Mucosa of stomach (tissue), 1 donor: ENCODE results near the gene TSACC.

Experiments
- H3K27me3 ChIP-seq: one replicate; pipeline ENCODE4 v1.7.0; 2013; ENCODE audit warnings: mild to moderate bottlenecking, low read length; ENCODE audit not compliant: control insufficient read depth, insufficient read depth
- H3K36me3 ChIP-seq: one replicate; pipeline ENCODE4 v1.7.0; 2013; ENCODE audit warnings: low read length; ENCODE audit not compliant: control insufficient read depth, insufficient read depth
- H3K4me1 ChIP-seq: one replicate; pipeline ENCODE4 v1.7.0; 2013; ENCODE audit warnings: mild to moderate bottlenecking, low read length; ENCODE audit not compliant: control insufficient read depth, insufficient read depth
- H3K4me3 ChIP-seq: one replicate; pipeline ENCODE4 v1.7.0; 2013; ENCODE audit warnings: low read length
- H3K9ac ChIP-seq: one replicate; pipeline ENCODE4 v1.7.0; 2013; ENCODE audit warnings: mild to moderate bottlenecking, low read length, moderate library complexity
- H3K9me3 ChIP-seq: one replicate; pipeline ENCODE4 v1.7.0; 2013; ENCODE audit warnings: mild to moderate bottlenecking, low read length, moderate library complexity; ENCODE audit not compliant: control insufficient read depth
- donor health status: Pancreatic carcinoma.

TSACC gene

DNA sequence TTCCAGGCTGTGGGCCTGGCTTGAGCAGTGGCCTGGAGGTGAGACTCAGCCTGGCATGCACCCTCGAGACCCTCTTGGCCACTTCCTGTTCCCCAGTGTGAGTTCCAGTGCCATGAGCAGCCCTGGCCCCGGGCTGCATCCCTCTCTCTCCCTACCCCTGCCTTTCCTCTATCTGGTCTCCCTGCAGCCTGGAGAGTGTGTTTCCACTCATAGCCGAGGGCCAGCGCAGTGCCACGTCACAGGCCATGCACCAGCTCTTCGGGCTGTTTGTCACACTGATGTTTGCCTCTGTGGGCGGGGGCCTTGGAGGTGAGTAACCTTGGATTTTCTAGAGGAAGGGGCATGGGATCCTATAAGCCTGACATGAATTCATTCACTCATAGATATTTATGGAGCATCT lies 44.2 kb downstream of the TSACC start:
- no peaks in the 10 kb centered on the region for H3K36me3 ChIP-seq
- H3K27me3 ChIP-seq = peaks cover 18% of the 10 kb centered on the region
- H3K4me1 ChIP-seq = peaks cover 7% of the 10 kb centered on the region
- no peak overlapping the region for H3K4me3 ChIP-seq
- H3K9me3 ChIP-seq = no peaks in the 10 kb centered on the region
- no peak overlapping the region for H3K9ac ChIP-seq

DNA sequence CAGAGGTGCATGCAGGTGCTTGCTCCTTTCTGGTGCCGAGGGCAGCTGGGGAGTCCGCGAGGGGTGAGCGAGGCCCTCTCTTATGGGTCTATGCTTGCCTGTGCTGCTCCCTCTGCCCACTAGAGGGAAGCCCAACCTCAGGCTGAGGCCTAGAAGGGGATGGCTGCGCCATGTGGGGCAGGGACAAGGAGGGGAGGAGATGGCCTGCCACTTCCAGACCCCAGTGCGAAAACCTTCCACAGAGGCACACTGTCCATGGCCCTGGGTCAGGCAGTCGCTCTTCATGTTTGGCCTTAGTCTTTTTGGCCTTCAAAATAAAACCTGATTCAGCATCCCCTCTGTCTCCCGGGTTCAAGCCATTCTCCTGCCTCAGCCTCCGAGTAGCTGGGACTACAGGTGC lies 44.7 kb downstream of the TSACC start:
- Histone ChIP-seq H3K4me1 (peaks cover 7% of the 10 kb centered on the region), H3K36me3 (no peaks in the 10 kb centered on the region), H3K27me3 (peaks cover 23% of the 10 kb centered on the region), H3K4me3 (no peak overlapping the region), H3K9me3 (no peaks in the 10 kb centered on the region), H3K9ac (no peak overlapping the region)

DNA sequence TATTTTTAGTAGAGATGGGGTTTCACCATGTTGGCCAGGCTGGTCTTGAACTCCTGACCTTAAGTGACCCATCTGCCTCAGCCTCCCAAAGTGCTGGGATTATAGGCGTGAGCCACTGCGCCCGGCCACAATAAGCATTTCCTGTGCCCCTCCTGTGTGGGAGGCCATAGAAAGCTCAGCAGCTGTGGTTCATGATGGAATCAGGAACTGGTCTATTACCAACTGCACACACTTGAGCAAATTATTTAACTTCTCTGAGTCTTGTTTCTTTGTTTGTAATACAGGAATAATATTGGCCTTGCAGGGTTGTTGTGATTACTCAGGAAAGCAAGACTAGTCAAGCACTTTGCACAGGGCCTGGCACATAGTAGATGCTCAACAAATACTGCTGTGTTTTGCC lies 45.7 kb downstream of the TSACC start:
- no peak overlapping the region for H3K4me3 ChIP-seq
- peaks cover 31% of the 10 kb centered on the region for H3K27me3 ChIP-seq
- no peaks in the 10 kb centered on the region for H3K36me3 ChIP-seq
- no peaks in the 10 kb centered on the region for H3K9me3 ChIP-seq
- no peak overlapping the region for H3K9ac ChIP-seq
- H3K4me1 ChIP-seq = peaks cover 7% of the 10 kb centered on the region

DNA sequence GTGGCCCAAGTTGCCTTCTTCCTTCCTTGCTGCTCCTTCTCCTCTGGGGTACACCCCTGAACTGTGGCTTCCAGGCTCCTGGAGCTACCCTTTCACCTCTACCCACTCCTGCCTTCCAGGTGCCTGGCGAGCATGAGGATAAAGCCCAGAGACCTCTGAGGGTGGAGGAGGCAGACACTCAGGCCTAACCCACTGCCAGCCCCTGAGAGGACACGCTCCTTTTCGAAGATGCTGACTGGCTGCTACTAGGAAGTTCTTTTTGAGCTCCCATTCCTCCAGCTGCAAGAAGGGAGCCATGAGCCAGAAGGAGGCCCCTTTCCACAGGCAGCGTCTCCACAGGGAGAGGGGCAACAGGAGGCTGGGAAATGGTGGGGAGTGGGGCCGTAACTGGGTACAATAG lies 46.3 kb downstream of the TSACC start:
- Histone ChIP-seq H3K27me3 (peaks cover 38% of the 10 kb centered on the region), H3K9ac (no peak overlapping the region), H3K9me3 (no peaks in the 10 kb centered on the region), H3K36me3 (no peaks in the 10 kb centered on the region), H3K4me3 (no peak overlapping the region), H3K4me1 (peaks cover 3% of the 10 kb centered on the region)

DNA sequence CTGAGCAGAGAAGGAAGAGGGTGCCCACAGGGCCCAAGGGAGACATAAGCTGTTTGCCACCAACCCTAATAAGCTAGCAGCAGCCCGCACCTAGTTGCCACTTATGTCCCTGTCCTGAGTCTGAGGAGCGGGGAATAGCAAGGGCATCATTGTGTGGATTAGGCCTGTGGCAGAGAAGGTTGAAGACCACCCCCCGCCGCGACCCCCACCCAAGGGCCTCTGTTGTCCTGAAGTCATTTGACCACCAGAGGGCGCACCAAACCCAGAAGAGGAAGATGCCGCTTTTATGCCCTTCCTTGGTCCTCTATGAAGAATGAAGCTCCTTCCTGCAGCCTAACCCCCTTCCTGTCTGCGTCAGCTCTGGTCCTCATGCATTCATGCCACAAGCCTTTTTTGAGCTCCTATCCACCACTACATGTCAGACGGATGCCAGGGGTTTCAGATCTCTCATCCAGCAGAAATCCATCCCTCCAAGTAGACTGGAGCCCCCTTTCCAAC lies 47.3 kb downstream of the TSACC start:
- no peaks in the 10 kb centered on the region for H3K36me3 ChIP-seq
- no peak overlapping the region for H3K4me3 ChIP-seq
- H3K9ac ChIP-seq = no peak overlapping the region
- no peaks in the 10 kb centered on the region for H3K4me1 ChIP-seq
- no peaks in the 10 kb centered on the region for H3K9me3 ChIP-seq
- peaks cover 47% of the 10 kb centered on the region for H3K27me3 ChIP-seq

DNA sequence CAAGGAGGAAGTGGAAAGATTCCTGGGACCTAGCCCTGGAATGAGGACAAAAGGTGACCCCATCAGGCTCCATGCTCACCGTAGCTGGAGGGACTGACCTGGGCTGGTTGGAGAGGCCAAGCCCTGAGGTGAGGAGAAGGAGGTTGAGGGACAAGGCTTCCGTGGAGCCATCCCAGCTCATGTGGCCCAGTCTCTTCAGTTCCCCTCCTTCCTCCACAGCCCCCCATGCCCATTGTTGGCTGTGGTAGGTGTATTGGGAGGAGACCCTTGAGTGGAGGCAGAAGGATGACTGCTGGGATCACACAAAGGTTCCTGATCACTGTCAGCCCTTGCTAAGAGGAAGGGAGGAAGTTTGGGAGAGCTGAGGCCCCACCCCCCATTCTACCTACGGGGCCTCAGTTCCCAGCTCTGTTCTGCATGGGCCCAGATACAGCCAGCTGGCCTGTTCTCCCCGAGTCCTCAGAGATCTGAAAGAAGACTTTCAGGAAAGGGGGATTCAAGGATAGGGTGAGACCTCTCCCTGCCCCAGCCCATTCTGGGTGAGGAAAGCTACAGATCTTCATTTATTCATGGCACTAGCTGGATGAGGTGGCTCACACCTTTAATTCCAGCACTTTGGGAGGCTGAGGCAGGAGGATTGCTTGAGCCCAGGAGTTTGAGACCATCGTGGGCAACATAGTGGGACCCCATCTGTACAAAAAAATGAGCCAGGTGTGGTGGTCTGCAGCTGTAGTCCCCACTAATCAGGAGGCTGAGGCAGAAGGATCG lies 48.0 kb downstream of the TSACC start:
- H3K9me3 ChIP-seq = no peaks in the 10 kb centered on the region
- no peaks in the 10 kb centered on the region for H3K4me1 ChIP-seq
- H3K4me3 ChIP-seq = no peak overlapping the region
- H3K27me3 ChIP-seq = peaks cover 54% of the 10 kb centered on the region
- H3K36me3 ChIP-seq = no peaks in the 10 kb centered on the region
- H3K9ac ChIP-seq = no peak overlapping the region

DNA sequence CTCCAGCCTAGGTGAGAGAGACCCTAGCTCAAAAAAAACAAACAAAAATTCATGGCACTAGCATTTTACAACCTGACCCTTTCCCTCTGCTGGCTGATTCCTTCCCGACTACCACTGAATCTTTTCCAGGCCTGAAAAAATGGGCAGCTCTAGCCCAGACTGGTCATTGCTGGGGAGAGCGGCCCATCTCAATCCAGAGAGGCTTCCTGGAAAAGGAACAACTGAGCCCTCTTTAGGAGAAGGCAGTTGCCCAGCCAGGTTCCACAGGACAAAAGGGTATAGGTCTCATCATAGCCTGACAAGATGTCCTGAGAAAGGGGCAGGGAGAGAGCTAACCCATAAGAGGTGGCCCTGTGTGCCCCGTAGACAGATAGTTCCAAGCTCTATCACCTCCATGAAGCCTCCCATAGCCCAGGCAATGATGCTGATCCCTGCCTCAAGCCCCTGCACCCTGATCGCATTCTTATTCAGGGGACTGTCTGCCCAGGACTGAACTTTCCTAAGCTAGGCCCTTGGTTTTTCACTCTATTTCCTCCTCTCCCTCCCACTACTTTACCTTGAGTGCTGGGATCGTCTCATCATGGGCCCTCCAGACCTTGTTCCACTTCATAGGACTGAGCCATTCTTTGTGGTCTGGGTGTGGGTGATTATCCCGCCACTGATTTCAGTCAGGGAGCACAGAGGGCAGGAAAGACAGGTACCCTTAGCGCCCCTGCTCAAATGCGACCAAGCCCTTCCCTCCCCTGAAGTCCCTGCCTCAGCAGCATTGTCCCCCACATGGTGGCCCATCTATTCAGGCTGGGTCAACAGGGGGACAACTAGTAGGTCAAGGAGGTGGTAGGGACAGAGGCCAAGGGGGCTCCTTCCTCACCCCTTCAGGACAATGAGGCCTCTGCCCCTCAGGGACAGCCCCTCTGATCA lies 48.9 kb downstream of the TSACC start:
- Histone ChIP-seq H3K9me3 (no peaks in the 10 kb centered on the region), H3K9ac (no peak overlapping the region), H3K27me3 (peaks cover 61% of the 10 kb centered on the region), H3K4me1 (no peaks in the 10 kb centered on the region), H3K4me3 (no peak overlapping the region), H3K36me3 (no peaks in the 10 kb centered on the region)

DNA sequence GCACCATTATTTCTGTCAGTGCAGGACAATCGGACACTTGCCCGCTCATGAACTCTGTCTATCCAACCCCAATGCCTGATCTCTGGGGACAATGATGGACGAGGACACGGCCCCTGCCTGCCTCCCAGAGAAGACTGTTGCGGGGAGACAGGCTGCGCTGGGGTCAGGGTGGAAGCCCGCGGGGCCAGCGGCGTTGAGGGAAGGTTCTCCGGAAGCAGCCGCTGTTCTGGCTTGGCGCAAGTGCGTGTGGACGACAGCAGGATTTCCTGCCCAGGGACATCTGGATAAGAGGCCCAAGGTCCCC lies 49.5 kb downstream of the TSACC start:
- H3K27me3 ChIP-seq = peaks cover 61% of the 10 kb centered on the region
- H3K36me3 ChIP-seq = no peaks in the 10 kb centered on the region
- no peak overlapping the region for H3K9ac ChIP-seq
- no peaks in the 10 kb centered on the region for H3K9me3 ChIP-seq
- H3K4me3 ChIP-seq = no peak overlapping the region
- no peaks in the 10 kb centered on the region for H3K4me1 ChIP-seq

DNA sequence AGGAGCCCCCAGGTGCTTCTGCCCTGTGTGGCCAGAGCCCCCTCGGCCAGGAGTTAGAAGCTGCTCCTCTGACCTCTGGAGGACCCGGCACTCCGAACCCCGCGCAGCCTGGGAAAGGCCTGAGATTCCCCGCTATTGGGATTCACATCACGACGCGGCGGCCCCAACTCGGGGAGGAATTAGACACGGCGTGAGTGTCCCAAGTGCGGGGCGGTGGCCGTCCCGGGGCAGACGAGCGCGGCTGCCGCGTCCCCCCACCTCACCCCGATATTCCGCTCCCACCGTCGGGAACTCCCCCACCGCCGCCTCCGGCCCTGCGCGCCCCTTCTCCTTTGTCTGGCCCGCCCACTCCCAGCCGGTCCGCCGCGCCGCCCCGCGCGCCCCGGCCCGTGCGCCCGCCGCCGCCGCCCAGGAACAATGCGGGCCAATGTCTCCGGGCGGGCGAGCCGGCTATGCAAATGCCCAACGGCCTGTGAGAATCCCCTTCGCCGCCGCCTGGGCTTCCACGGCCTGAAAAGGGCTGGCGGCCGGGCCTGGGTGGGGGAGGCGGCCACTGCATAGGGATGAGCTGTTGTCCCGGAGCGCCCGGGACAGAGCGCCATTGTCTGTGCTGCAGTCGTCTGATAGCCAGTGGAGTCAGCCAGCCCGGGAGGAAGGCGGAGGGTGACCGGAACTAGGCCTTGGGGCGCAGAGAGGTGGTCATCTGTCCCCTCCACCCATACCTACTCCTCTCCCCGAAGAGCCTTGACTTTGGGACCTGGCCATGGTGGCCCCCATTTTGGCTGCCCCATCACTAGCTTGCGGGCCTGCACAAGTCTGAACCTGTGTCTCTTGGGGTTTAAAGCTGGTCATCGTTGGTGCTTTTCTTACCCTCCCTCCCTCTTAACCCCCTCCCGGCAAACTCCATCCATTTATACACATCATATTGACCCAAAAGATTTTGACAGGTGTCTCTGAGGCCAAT lies 50.1 kb downstream of the TSACC start:
- H3K9ac ChIP-seq = no peak overlapping the region
- peaks cover 61% of the 10 kb centered on the region for H3K27me3 ChIP-seq
- H3K9me3 ChIP-seq = no peaks in the 10 kb centered on the region
- no peaks in the 10 kb centered on the region for H3K36me3 ChIP-seq
- no peaks in the 10 kb centered on the region for H3K4me1 ChIP-seq
- H3K4me3 ChIP-seq = no peak overlapping the region

DNA sequence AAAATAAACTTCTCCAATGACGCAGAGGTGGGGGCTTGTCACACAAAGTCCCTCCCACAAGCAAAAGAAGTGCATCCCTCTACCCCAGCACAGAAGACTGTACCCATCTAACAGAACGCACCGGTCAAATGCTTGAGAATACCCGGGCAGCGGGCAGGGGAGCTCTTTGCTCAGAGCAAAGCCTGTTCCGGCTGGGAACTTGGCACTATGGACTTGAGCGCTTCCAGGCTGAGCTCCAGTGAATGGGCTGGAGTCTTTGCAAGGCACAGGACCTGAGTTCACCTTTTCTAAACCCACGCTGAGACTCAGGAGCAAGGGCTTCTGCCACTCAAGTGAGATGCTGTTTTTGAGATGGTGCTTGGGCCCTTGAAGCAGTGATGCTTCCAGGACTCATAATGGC lies 51.0 kb downstream of the TSACC start:
- Histone ChIP-seq H3K36me3 (no peaks in the 10 kb centered on the region), H3K4me3 (no peak overlapping the region), H3K4me1 (no peaks in the 10 kb centered on the region), H3K9ac (no peak overlapping the region), H3K9me3 (no peaks in the 10 kb centered on the region), H3K27me3 (peaks cover 61% of the 10 kb centered on the region)

DNA sequence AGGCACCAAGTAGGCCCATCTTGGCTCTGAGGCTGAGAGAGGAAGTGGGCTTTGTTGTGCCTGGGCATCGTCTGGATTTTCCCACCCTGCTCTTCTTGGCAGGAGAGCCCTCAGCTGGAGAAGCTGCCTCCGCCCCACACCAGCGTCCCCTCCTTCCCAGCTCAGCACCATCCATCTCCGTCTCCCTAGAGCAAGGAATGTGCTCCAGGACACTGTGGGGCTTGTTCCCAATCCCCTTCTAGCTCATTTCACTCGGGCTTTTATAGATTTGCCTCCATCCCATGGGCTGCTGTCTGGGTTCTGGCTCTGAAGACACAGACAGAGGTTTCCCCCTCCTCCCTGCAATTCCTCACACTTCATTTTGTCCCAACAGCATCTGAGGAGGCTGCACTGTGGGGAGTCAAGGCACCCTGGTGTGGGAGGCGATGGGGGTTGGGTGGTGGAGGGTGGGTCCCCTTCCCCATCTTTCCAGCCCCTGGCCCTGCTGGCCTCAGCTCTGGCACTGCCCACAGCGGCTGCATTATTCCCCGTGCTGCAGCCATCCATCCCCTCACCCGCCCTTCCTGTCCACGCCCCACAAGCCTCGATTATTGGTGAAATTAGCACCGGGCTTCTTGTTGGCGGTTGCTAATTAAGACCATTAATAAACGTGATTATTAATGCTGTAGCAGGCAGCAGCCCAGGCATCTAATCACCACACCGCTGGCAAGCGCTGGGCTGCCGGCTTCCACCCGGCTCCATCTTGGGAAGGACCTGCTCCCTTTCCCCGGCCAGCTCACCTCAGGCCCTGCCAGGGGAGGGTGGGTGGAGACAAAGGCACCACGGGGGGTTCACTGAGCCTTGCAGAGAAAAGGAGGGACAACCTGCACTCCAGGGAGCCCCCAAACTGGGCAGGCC lies 52.4 kb downstream of the TSACC start:
- no peaks in the 10 kb centered on the region for H3K4me1 ChIP-seq
- no peak overlapping the region for H3K4me3 ChIP-seq
- H3K9ac ChIP-seq = no peak overlapping the region
- no peaks in the 10 kb centered on the region for H3K36me3 ChIP-seq
- H3K27me3 ChIP-seq = peaks cover 61% of the 10 kb centered on the region
- H3K9me3 ChIP-seq = no peaks in the 10 kb centered on the region
